ENCODE data around the gene ADAMTS18.
"Not testable (repeated sequence)": the region's sequence is repeated elsewhere in the genome, so short reads cannot be mapped to it uniquely, and the experiment has no call there.

ADAMTS18 gene

GRCh38 chr16:77298418-77299360 lies 136.1 kb downstream of the ADAMTS18 start:
- in situ Hi-C loops (cut with HindIII; ENCODE audit: low sequenced_read_pairs): no loop called here

GRCh38 chr16:77297996-77298395 lies 136.8 kb downstream of the ADAMTS18 start:
- in situ Hi-C loops (cut with HindIII; ENCODE audit: low sequenced_read_pairs): no loop called here

DNA sequence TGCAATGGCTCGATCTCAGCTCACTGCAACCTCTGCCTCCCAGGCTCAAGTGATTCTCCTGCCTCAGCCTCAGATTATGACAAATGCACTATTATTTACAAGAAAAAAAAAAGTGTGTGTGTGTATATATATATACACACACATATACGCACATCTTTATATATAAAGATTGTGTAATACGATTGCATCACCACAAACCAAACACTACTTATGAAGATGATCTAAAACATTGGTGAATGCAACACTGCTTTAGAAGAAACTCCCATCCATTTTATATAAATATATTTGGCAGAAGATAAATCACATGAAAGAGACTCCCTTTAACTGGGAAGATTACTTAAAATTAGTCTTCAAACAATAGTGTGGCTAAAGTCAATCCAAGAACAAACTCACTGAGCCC lies 138.9 kb downstream of the ADAMTS18 start:
- in situ Hi-C loops (cut with HindIII; ENCODE audit: low sequenced_read_pairs): no loop called here

- in situ Hi-C loops (cut with HindIII; ENCODE audit: low sequenced_read_pairs): no loop called here
These were observed 144.3 kb downstream of the ADAMTS18 start for GRCh38 chr16:77290451-77291115.

- in situ Hi-C loops (cut with HindIII; ENCODE audit: low sequenced_read_pairs): no loop called here
These were observed 145.5 kb downstream of the ADAMTS18 start for GRCh38 chr16:77289331-77289809.

GRCh38 chr16:77288222-77288621 lies 146.6 kb downstream of the ADAMTS18 start:
- in situ Hi-C loops (cut with HindIII; ENCODE audit: low sequenced_read_pairs): no loop called here

- in situ Hi-C loops (cut with HindIII; ENCODE audit: low sequenced_read_pairs): no loop called here
These were observed 149.2 kb downstream of the ADAMTS18 start for GRCh38 chr16:77285676-77286075.

- in situ Hi-C loops (cut with HindIII; ENCODE audit: low sequenced_read_pairs): no loop called here
These were observed 152.5 kb downstream of the ADAMTS18 start for GRCh38 chr16:77282345-77282744.

DNA sequence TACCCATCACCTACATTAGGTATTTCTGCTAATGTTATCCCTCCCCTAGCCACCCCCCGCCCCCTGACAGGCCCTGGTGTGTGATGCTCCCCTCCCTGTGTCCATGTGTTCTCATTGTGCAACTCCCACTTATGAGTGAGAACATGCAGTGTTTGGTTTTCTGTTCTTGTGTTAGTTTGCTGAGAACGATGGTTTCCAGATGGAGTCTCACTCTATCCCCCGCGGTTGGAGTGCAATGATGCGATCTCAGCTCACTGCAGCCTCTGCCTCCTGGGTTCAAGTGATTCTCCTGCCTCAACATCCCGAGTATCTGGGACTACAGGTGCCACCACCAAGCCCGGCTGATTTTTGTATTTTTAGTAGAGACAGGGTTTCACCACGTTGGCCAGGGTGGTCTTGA lies 155.5 kb downstream of the ADAMTS18 start:
- in situ Hi-C loops (cut with HindIII; ENCODE audit: low sequenced_read_pairs): not testable (repeated sequence)

DNA sequence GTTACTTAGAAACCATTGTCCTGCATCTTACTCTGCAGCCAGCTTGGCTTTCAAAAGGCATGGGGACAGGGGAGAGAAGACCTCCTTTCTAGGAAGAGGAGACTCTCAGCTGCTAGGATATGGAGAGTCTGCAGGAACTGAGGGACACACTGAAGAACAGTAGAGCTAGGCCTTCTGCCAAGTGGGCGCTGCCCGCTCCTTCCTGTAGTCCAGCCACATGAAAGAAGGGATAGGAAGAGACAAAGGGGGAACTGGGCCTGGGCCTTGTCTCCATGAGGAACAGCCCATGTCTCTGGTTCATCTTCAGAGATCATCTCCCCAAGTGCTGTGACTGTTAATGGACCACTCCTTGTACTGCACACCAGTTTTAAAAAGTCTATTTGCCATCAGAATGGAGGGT lies 157.3 kb downstream of the ADAMTS18 start:
- in situ Hi-C loops (cut with HindIII; ENCODE audit: low sequenced_read_pairs): no loop called here

DNA sequence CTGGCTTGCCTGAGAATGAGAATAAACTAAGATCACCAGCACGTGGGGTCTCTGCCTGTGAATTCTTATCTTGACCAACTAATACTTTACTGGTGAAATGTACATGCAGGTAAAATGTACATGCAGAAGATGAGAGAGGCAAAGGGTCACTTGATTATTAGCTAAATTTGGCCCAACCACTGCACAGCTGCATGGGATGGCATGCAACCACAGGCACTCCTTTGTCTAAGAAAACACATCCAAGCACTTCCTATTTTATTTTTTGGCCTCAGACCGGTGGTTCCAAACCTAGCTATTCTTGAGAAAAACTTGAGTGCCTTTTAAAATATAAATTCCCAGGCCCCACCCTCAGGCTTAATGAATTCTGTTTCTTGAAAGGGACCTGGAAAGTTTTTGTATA lies 157.7 kb downstream of the ADAMTS18 start:
- in situ Hi-C loops (cut with HindIII; ENCODE audit: low sequenced_read_pairs): no loop called here

DNA sequence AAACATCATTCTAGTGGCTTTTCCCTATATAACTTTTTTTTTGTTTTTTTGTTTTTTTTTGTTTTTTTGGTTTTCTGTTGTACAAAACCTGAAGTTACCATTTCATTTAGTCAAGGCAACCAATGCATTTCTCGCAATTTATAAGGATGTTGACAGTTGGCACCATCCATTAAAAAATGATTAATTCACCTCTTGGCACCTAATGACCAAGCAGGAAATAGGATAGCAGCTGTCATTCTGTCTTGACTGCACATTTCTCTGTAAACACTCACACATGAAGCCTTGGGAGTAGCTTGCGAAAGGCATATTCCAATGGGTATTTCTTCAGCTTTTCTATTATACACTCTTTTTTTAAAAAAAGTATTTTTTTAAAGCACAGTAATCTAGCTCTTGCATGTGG lies 158.2 kb downstream of the ADAMTS18 start:
- in situ Hi-C loops (cut with HindIII; ENCODE audit: low sequenced_read_pairs): no loop called here

DNA sequence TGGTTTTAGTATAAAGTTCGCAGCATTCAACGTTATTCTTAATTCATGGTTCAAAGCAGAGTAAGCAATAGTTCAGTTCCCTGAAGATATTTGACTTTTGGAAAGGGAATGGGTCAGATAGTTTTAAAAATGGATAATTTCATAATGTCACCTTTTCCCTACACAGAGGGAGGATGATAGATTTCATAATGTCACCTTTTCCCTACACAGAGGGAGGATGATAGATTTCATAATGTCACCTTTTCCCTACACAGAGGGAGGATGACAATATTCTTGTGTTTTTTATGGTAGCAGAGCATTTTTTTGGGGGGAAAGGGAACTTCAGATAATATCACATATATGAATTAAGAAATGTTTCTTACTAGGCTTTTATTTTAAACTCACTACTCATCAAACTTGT lies 159.5 kb downstream of the ADAMTS18 start:
- in situ Hi-C loops (cut with HindIII; ENCODE audit: low sequenced_read_pairs): not testable (repeated sequence)

GRCh38 chr16:77273815-77274214 lies 161.0 kb downstream of the ADAMTS18 start:
- in situ Hi-C loops (cut with HindIII; ENCODE audit: low sequenced_read_pairs): no loop called here

DNA sequence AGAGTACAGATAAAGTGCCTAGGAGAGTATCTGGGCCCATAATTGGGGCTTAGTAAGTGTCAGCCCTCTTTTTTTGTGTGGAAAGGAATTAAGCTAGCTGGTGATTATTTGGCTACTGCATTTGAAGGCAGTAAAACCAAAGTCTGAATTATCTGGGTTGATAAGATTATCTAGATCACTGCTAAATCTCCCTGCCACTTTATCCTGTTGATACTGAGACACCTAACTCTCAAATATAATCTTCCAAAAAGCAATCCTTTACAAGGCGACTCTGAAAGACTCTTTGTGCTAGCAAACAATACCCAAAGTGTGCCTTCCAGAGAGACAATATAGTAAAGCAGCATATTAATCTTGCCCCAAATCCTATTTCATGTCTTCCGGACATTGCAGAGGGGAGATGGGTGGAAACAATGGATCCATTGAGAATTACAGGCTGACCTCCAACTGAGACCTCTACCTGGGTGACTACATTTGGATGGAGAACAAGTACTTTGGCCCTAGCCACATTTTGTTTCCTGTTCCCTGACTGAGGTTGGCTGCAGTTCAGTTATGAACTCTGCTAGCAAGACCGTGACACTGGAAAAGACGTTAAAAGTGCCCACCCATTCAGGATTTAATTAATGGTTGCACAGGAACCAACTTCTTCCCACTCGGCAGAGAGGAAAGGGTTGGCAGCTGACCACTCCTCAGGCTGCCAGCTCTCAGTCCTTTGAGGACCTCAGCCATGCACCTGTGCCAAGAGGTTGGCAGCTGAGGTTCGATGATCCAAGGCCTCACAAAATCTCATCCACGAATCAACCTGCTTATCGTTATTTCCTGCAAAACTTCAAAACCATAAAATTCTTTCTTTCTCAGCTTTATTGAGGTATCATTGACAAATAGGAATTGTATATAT lies 163.1 kb downstream of the ADAMTS18 start:
- in situ Hi-C loops (cut with HindIII; ENCODE audit: low sequenced_read_pairs): no loop called here

- in situ Hi-C loops (cut with HindIII; ENCODE audit: low sequenced_read_pairs): not testable (repeated sequence)
These were observed 168.6 kb downstream of the ADAMTS18 start for GRCh38 chr16:77266185-77266584.

DNA sequence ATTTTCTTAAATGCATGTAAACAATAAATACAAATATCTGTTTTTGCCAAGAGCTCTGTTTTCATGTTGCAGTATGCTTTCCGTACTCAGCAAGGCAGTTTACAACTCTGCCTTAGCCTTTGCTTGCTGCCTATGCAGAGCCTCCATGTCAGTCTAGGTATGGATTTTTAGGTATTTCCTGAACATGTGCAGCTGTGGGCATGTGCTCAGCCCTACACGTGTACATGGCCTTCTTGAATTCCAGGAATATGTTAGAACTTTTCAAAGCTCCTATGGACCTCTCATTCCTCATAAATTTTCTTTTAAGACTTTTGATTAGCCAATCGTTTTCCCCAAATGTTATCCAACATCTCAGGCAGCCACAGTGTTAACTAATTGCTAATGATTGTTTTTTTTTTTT lies 171.9 kb downstream of the ADAMTS18 start:
- in situ Hi-C loops (cut with HindIII; ENCODE audit: low sequenced_read_pairs): no loop called here

DNA sequence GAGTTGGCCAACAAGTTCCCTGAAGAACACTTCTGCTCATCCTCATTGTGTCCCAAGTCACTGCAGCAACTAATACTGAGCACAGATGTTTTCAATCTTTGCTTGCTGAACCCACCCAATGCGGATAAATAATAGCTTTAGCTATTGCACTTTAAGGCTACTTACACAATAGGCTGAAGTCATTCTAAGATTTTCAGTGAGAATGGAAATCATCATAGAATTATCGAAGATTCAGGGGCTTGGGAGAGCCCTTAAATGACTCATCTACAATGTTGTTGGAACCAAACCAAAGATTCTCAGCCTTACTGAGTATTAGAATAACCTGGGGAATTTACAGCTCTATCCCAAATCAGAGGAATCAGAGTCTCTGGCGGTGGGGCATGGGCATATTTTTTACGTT lies 184.4 kb downstream of the ADAMTS18 start:
- in situ Hi-C loops (cut with HindIII; ENCODE audit: low sequenced_read_pairs): no loop called here

DNA sequence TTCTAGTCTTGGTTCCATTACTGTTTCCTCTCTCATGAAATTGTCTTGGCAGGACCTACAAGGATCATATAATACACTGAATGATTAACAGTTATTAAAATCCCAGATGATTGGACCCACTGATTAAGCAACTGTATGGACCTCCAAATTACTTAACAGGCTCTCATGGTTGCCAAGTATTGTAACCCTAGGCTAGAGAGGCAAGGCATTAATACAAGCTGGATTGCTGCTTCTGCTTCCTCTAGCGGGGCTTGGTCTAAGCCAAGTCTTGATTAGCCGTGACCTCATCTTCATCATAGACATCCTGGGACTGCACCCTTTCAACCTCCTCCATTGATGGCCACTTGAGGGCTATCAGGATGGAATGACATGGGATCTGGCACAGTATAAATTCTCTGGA lies 188.7 kb downstream of the ADAMTS18 start:
- in situ Hi-C loops (cut with HindIII; ENCODE audit: low sequenced_read_pairs): loop anchor here (25.0 kb wide), 1 partner anchor 291 kb away; no protein-coding TSS in a partner anchor

DNA sequence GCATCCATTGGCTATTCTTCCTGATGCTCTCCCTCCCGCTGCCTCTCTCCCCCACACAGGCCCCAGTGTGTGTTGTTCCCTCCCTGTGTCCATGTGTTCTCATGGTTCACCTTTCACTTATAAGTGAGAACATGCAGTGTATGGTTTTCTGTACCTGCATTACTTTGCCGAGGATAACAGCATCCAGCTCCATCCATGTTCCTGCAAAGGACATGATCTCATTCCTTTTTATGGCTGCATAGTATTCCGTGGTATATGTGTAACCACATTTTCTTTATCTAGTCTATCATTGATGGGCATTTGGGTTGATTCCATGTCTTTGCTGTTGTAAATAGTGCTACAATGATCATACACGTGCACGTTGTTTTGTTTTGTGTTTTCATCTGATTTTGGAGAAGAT lies 192.4 kb downstream of the ADAMTS18 start:
- in situ Hi-C loops (cut with HindIII; ENCODE audit: low sequenced_read_pairs): loop anchor here (25.0 kb wide), 1 partner anchor 295 kb away; no protein-coding TSS in a partner anchor

DNA sequence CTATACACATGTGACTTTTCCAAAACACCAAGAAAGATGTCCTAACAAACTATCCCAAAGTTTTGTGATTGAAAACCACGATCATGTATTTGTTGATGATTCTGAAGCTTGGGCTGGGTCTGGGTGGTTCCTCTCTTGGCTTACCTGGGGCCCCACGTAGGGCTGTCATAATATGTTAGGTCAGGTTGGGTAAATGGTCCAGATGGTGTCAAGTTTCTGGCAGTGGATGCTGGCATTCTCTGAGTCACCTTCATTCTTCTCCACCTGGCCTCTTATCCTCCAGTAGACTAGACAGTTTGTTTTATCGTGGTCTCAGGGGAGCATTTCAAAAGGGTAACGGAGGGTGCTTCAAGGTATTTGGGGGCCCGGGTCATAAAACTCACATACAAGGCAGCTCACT lies 196.2 kb downstream of the ADAMTS18 start:
- in situ Hi-C loops (cut with HindIII; ENCODE audit: low sequenced_read_pairs): loop anchor here (5.0 to 25.0 kb wide), 2 partner anchors 299 to 349 kb away; no protein-coding TSS in a partner anchor

All from DLD1 (cell line).